Sigmoid colon (tissue), 7 donors: ENCODE data around the gene MRPL43. TPM values are rescaled to one million over a fixed set of nuclear protein-coding genes. Genes with fewer than 3 reads are reported as not detected.

Experiments
- DNase-seq: peaks from one replicate; pipeline ENCODE4 v3.0.0-alpha.2; 2019
- H3K27ac ChIP-seq, 4 donors: fragments of 200-600 bp; sonication (generic); one replicate each; pipeline ENCODE4 v1.5.1; 2016 to 2019; ENCODE audit warnings: mild to moderate bottlenecking in 1 of 4
- H3K27me3 ChIP-seq, 3 donors: fragments of 200-600 bp; sonication (generic); one replicate each; pipeline ENCODE4 v1.5.1; 2019; ENCODE audit warnings: mild to moderate bottlenecking in 1 of 3
- H3K36me3 ChIP-seq, 4 donors: fragments of 200-600 bp; sonication (generic); one replicate each; pipeline ENCODE4 v1.5.1; 2016 to 2019
- H3K4me1 ChIP-seq, 4 donors: fragments of 200-600 bp; sonication (generic); one replicate each; pipeline ENCODE4 v1.5.1; 2017 to 2019
- H3K4me3 ChIP-seq, 4 donors: fragments of 200-600 bp; sonication (generic); one replicate each; pipeline ENCODE4 v1.5.1; 2017 to 2019; ENCODE audit warnings: mild to moderate bottlenecking in 2 of 4, moderate library complexity in 1 of 4
- H3K9me3 ChIP-seq, 4 donors: fragments of 200-600 bp in 3 of 4; sonication (generic) in 3 of 4; one replicate each; pipeline versions ENCODE4 v1.5.1 to v1.6.1; 2013 to 2019
- CTCF ChIP-seq, 4 experiments: fragments of 450-650 bp in 3 of 4; fragments of 200-600 bp in 1 of 4; IDR thresholded peaks; one replicate each; pipeline ENCODE4 v1.5.1; 2016 to 2019; ENCODE audit warnings: antibody characterized with exemption in 4 of 4, mild to moderate bottlenecking in 3 of 4, moderate library complexity in 2 of 4
- EP300 ChIP-seq, 4 donors: sonication (generic); formaldehyde crosslinking; IDR thresholded peaks; one replicate each; pipeline ENCODE4 v1.6.1; 2017; ENCODE audit warnings: antibody characterized with exemption in 4 of 4
- POLR2A ChIP-seq, 2 donors: fragments of 450-650 bp; IDR thresholded peaks; one replicate each; pipeline ENCODE4 v1.6.1; 2016; ENCODE audit warnings: antibody characterized with exemption in 2 of 2, mild to moderate bottlenecking in 2 of 2, moderate library complexity in 2 of 2
- POLR2AphosphoS5 ChIP-seq, 4 donors: sonication (generic); formaldehyde crosslinking; IDR thresholded peaks; one replicate each; pipeline ENCODE4 v1.6.1; 2017; ENCODE audit warnings: antibody characterized with exemption in 4 of 4
- WGBS, 2 donors: extraction: QIAGEN DNeasy Blood & Tissue Kit; methylation state at CpG; one replicate each; pipeline ENCODE4 v1.1.7; 2013; 5-methylcytosine and 5-hydroxymethylcytosine counted together
- intact Hi-C: fragments of 100-400 bp; cut with DNase I; formaldehyde crosslinking; loops from one replicate; pipeline ENCODE4 v1.15.1; 2023
- polyA plus RNA-seq, 3 donors: library from polyadenylated mRNA; stranded (reverse); fragments of 200-250 nt; gene quantifications; one replicate each; pipeline ENCODE4 v1.2.3, GENCODE V29; 2013
- total RNA-seq, 4 donors: library from RNA; depleted of rRNA; stranded (reverse); fragments of >200 nt; gene quantifications; one replicate each; pipeline ENCODE4 v1.1.0, GENCODE V29; 2016
- donor health status: healthy with polysubstance abuse.
- donor health status: Bipolar disorder and iron deficiency.
- donor health status: healthy.

MRPL43 gene
- total and polyA plus RNA-seq, 7 donors: 73.8 to 119 (median 88.4) TPM

GRCh38 chr10:101011517-101012423, 24.5 kb upstream of the MRPL43 start:
- Histone ChIP-seq H3K27ac (peak overlapping the region; percentile 51 to 70 (median 60)), H3K27me3 (peaks cover 0 to 7% (median 6%) of the 10 kb centered on the region in 3 donors), H3K4me3 (no peak overlapping the region), H3K36me3 (peaks cover 0 to 8% (median 4%) of the 10 kb centered on the region in 4 donors), H3K9me3 (no peaks in the 10 kb centered on the region), H3K4me1 (peaks cover 0 to 45% (median 42%) of the 10 kb centered on the region in 4 donors)
- intact Hi-C loops: loop anchor here (1.0 to 2.0 kb wide), 2 partner anchors 12 to 43 kb away; partner anchors contain the start of genes LZTS2 and SEMA4G
- 63 to 75% methylated on average over 22 of the region's 22 CpGs for WGBS, 2 donors
- TF ChIP-seq CTCF (IDR thresholded peaks at IDR 0.05): peak in 1 of 4 experiments; percentile 7
- TF ChIP-seq POLR2AphosphoS5 (IDR thresholded peaks at IDR 0.05): no peak
- DNase-seq: no peak

GRCh38 chr10:101010329-101010728, 23.0 kb upstream of the MRPL43 start:
- no peak overlapping the region for H3K27ac ChIP-seq
- WGBS, 2 donors: 94 to 95% methylated on average over 22 of the region's 22 CpGs

GRCh38 chr10:101008823-101009423, 21.6 kb upstream of the MRPL43 start:
- Histone ChIP-seq H3K27ac (peak overlapping the region; percentile 45 to 72 (median 64)), H3K27me3 (no peaks in the 10 kb centered on the region), H3K9me3 (no peaks in the 10 kb centered on the region), H3K36me3 (peaks cover 5 to 36% (median 23%) of the 10 kb centered on the region in 4 donors), H3K4me1 (peaks cover 0 to 49% (median 48%) of the 10 kb centered on the region in 4 donors), H3K4me3 (no peak overlapping the region)
- intact Hi-C loops: no loop called here
- no peak for DNase-seq
- 56 to 77% methylated on average over 6 of the region's 6 CpGs for WGBS, 2 donors
- TF ChIP-seq POLR2AphosphoS5 (IDR thresholded peaks at IDR 0.05): no peak
- TF ChIP-seq EP300 (IDR thresholded peaks at IDR 0.05): no peak
- TF ChIP-seq CTCF (IDR thresholded peaks at IDR 0.05): no peak
- TF ChIP-seq POLR2A (IDR thresholded peaks at IDR 0.05): no peak

More at GRCh38 chr10:101010329-101010728, 23.0 kb upstream of the MRPL43 start:
- Histone ChIP-seq H3K4me1 (peaks cover 0 to 51% (median 42%) of the 10 kb centered on the region in 4 donors), H3K27me3 (peaks cover 0 to under 1% (median 0%) of the 10 kb centered on the region in 3 donors), H3K36me3 (peaks cover 0 to 22% (median 18%) of the 10 kb centered on the region in 4 donors), H3K9me3 (no peaks in the 10 kb centered on the region), H3K4me3 (no peak overlapping the region)
- no peak for DNase-seq
- no peak for TF ChIP-seq EP300 (IDR thresholded peaks at IDR 0.05)
- no peak for TF ChIP-seq POLR2A (IDR thresholded peaks at IDR 0.05)
- TF ChIP-seq CTCF (IDR thresholded peaks at IDR 0.05): no peak
- no peak for TF ChIP-seq POLR2AphosphoS5 (IDR thresholded peaks at IDR 0.05)
- intact Hi-C loops: no loop called here

DNA sequence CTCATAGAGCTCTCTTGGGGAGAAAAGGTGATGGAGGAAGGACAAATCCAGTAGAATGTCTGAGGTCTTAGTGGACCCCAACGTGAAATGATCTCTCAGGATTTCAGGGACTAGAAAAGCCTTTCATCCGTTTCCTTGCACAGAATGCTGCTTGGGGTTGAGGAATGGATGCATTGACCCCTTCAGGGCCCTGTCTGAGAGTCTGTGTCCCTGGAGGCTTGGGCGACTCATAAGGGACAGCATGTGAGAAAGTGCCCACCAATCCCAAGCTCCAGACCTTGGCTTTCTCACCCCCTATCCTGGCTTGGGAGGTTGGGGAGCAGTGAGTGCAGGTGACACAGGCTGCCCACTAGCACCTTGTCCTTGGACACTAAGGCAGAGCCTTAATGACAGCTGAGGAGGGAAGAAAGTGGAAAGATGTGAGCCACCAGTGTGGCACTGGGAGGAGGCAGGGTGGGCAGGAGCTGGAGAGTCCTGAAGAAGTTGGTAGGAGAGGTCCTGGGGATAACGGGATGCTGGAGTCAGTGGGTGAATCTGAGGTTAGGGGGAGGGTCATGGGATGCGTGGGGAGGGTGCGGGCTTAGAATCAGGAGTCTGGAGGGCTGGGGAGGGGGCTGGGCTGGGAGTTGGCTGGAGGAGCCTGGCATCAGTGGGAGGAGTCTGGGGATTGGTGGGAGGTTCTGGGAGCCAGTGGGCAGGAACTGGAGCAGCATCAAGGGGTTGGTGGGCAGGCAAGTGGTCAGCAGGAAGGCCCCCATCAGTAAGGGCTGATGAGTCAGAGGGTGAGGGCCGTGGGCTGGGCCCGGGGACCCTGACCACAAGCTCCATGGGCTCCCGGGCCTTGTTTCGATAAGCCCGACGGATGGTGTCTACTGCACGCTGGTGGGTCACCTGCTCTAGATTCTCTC, 20.9 kb upstream of the MRPL43 start:
- Histone ChIP-seq H3K27ac (peak overlapping the region; percentile 45 to 72 (median 64)), H3K4me3 (no peak overlapping the region), H3K27me3 (no peaks in the 10 kb centered on the region), H3K9me3 (no peaks in the 10 kb centered on the region), H3K36me3 (peaks cover 13 to 44% (median 30%) of the 10 kb centered on the region in 4 donors), H3K4me1 (peaks cover 0 to 49% (median 48%) of the 10 kb centered on the region in 4 donors)
- TF ChIP-seq POLR2A (IDR thresholded peaks at IDR 0.05) (no peak), POLR2AphosphoS5 (IDR thresholded peaks at IDR 0.05) (peak in 2 of 4 donors; percentile 29 to 51)
- intact Hi-C loops: no loop called here
- DNase-seq: no peak
- 63 to 76% methylated on average over 13 of the region's 13 CpGs for WGBS, 2 donors
